HEK293 (cell line): Measurements from ENCODE around the gene FALEC.
A peak's percentile ranks its signal among the peaks of the same experiment; 100 is the strongest.

Experiments used
- ATF2 ChIP-seq: fragments of 450-650 bp; formaldehyde crosslinking; IDR thresholded peaks from 2 replicates; pipeline ENCODE4 v1.5.1; 2016; ENCODE audit warnings: missing biosample characterization, missing genetic modification characterization, low read depth
- HOXA7 ChIP-seq: sonication (generic); formaldehyde crosslinking; IDR thresholded peaks from 2 replicates; pipeline ENCODE4 v1.8.1; 2022; ENCODE audit warnings: missing genetic modification reagents, borderline replicate concordance
- KLF9 ChIP-seq: fragments of 450-650 bp; formaldehyde crosslinking; IDR thresholded peaks from 2 replicates; pipeline ENCODE4 v1.5.1; 2016; ENCODE audit warnings: missing biosample characterization, missing genetic modification characterization, low read depth
- MEIS1 ChIP-seq: sonication (generic); formaldehyde crosslinking; IDR thresholded peaks from 2 replicates; pipeline ENCODE4 v1.8.1; 2022; ENCODE audit warnings: missing genetic modification reagents, mild to moderate bottlenecking, borderline replicate concordance
- PATZ1 ChIP-seq: fragments of 450-650 bp; formaldehyde crosslinking; IDR thresholded peaks from 2 replicates; pipeline ENCODE4 v1.5.1; 2016; ENCODE audit warnings: missing biosample characterization, missing genetic modification characterization
- PBX3 ChIP-seq: sonication (generic); formaldehyde crosslinking; IDR thresholded peaks from 2 replicates; pipeline ENCODE4 v1.8.1; 2022; ENCODE audit warnings: mild to moderate bottlenecking, moderate library complexity, missing genetic modification reagents
- RBAK ChIP-seq: fragments of 450-650 bp; formaldehyde crosslinking; IDR thresholded peaks from 2 replicates; pipeline ENCODE4 v1.5.1; 2016; ENCODE audit warnings: missing biosample characterization, missing genetic modification characterization
- REPIN1 ChIP-seq: fragments of 450-650 bp; formaldehyde crosslinking; IDR thresholded peaks from 2 replicates; pipeline ENCODE4 v1.5.1; 2017; ENCODE audit warnings: missing biosample characterization, missing genetic modification characterization, low read depth
- SETDB1 ChIP-seq: IDR thresholded peaks from one replicate; pipeline ENCODE4 v1.6.1; 2017; ENCODE audit warnings: mild to moderate bottlenecking, low read length, moderate library complexity, mixed read lengths; ENCODE audit not compliant: insufficient read length
- ZBTB21 ChIP-seq: fragments of 450-650 bp; formaldehyde crosslinking; IDR thresholded peaks from 2 replicates; pipeline ENCODE4 v1.5.1; 2017; ENCODE audit warnings: missing biosample characterization, missing genetic modification characterization
- ZEB2 ChIP-seq: fragments of 450-650 bp; formaldehyde crosslinking; IDR thresholded peaks from 2 replicates; pipeline ENCODE4 v1.5.1; 2016; ENCODE audit warnings: missing biosample characterization, missing genetic modification characterization
- ZNF146 ChIP-seq: fragments of 450-650 bp; formaldehyde crosslinking; IDR thresholded peaks from 2 replicates; pipeline ENCODE4 v1.5.1; 2016; ENCODE audit warnings: missing biosample characterization, missing genetic modification characterization
- ZNF202 ChIP-seq: fragments of 450-650 bp; formaldehyde crosslinking; IDR thresholded peaks from 2 replicates; pipeline ENCODE4 v1.5.1; 2016; ENCODE audit warnings: missing biosample characterization, missing genetic modification characterization, borderline replicate concordance
- ZNF324 ChIP-seq: fragments of 450-650 bp; formaldehyde crosslinking; IDR thresholded peaks from 2 replicates; pipeline ENCODE4 v1.5.1; 2016; ENCODE audit warnings: missing biosample characterization, missing genetic modification characterization
- ZNF391 ChIP-seq: fragments of 450-650 bp; formaldehyde crosslinking; IDR thresholded peaks from 2 replicates; pipeline ENCODE4 v1.5.1; 2016; ENCODE audit warnings: low read depth, missing biosample characterization, missing genetic modification characterization, borderline replicate concordance
- ZNF423 ChIP-seq: fragments of 450-650 bp; formaldehyde crosslinking; IDR thresholded peaks from 2 replicates; pipeline ENCODE4 v1.5.1; 2016; ENCODE audit warnings: missing biosample characterization, missing genetic modification characterization
- ZNF510 ChIP-seq: fragments of 450-650 bp; formaldehyde crosslinking; IDR thresholded peaks from 2 replicates; pipeline ENCODE4 v1.5.1; 2018; ENCODE audit warnings: mild to moderate bottlenecking, missing genetic modification characterization, missing biosample characterization; ENCODE audit not compliant: insufficient replicate concordance
- ZNF548 ChIP-seq: fragments of 450-650 bp; formaldehyde crosslinking; IDR thresholded peaks from 2 replicates; pipeline ENCODE4 v1.5.1; 2016; ENCODE audit warnings: missing biosample characterization, missing genetic modification characterization
- ZNF558 ChIP-seq: fragments of 450-650 bp; formaldehyde crosslinking; IDR thresholded peaks from 2 replicates; pipeline ENCODE4 v1.5.1; 2016; ENCODE audit warnings: missing biosample characterization, missing genetic modification characterization
- ZNF560 ChIP-seq: fragments of 450-650 bp; formaldehyde crosslinking; IDR thresholded peaks from 2 replicates; pipeline ENCODE4 v1.5.1; 2017; ENCODE audit warnings: missing biosample characterization, missing genetic modification characterization, borderline replicate concordance
- ZNF585B ChIP-seq: fragments of 450-650 bp; formaldehyde crosslinking; IDR thresholded peaks from 2 replicates; pipeline ENCODE4 v1.5.1; 2016; ENCODE audit warnings: missing biosample characterization, missing genetic modification characterization
- ZNF596 ChIP-seq: fragments of 450-650 bp; IDR thresholded peaks from 2 replicates; pipeline ENCODE4 v1.5.0; 2018; ENCODE audit warnings: missing biosample characterization, mild to moderate bottlenecking, missing genetic modification characterization, moderate library complexity
- ZNF624 ChIP-seq: fragments of 450-650 bp; formaldehyde crosslinking; IDR thresholded peaks from 2 replicates; pipeline ENCODE4 v1.5.1; 2017; ENCODE audit warnings: missing biosample characterization, missing genetic modification characterization
- ZNF629 ChIP-seq: fragments of 450-650 bp; formaldehyde crosslinking; IDR thresholded peaks from 2 replicates; pipeline ENCODE4 v1.5.1; 2017; ENCODE audit warnings: missing biosample characterization, missing genetic modification characterization
- ZNF654 ChIP-seq: fragments of 450-650 bp; formaldehyde crosslinking; IDR thresholded peaks from 2 replicates; pipeline ENCODE4 v1.5.1; 2016; ENCODE audit warnings: low read depth, missing biosample characterization, missing genetic modification characterization
- ZNF664 ChIP-seq: fragments of 450-650 bp; formaldehyde crosslinking; IDR thresholded peaks from 2 replicates; pipeline ENCODE4 v1.5.1; 2016; ENCODE audit warnings: missing biosample characterization, missing genetic modification characterization
- ZNF670 ChIP-seq: fragments of 450-650 bp; formaldehyde crosslinking; IDR thresholded peaks from 2 replicates; pipeline ENCODE4 v1.5.1; 2016; ENCODE audit warnings: missing biosample characterization, missing genetic modification characterization, low read depth
- ZNF830 ChIP-seq: fragments of 450-650 bp; IDR thresholded peaks from 2 replicates; pipeline ENCODE4 v1.5.0; 2018; ENCODE audit warnings: missing biosample characterization, missing genetic modification characterization, low read depth, mild to moderate bottlenecking, moderate library complexity
- ZNF837 ChIP-seq: fragments of 450-650 bp; formaldehyde crosslinking; IDR thresholded peaks from 2 replicates; pipeline ENCODE4 v1.5.1; 2016; ENCODE audit warnings: missing biosample characterization, missing genetic modification characterization
- TF ChIP-seq, protein P1 (sequence below): IDR thresholded peaks from 2 replicates; pipeline ENCODE4 v1.6.1; 2011; ENCODE audit warnings: mild to moderate bottlenecking, low read depth, low read length, borderline replicate concordance
- TF ChIP-seq, protein P2 (sequence below): fragments of 450-650 bp; IDR thresholded peaks from 2 replicates; pipeline ENCODE4 v1.5.1; 2018; ENCODE audit warnings: missing biosample characterization, mild to moderate bottlenecking, missing genetic modification characterization
- TF ChIP-seq, protein P3 (sequence below): fragments of 450-650 bp; formaldehyde crosslinking; IDR thresholded peaks from 2 replicates; pipeline ENCODE4 v1.5.1; 2016; ENCODE audit warnings: missing biosample characterization, missing genetic modification characterization

Gene FALEC

GRCh38 chr1:150561254-150561973 is 45.9 kb downstream of the FALEC start (continued):
- TF ChIP-seq SETDB1 = no peak
- TF ChIP-seq RBAK (tag by site-specific recombination) = no peak
- peak; percentile 78; the same call in 1 of the 2 replicates for TF ChIP-seq ZNF391 (tag by site-specific recombination)
- TF ChIP-seq ZNF324 (tag by site-specific recombination) = no peak
- TF ChIP-seq ZNF596 (tag by site-specific recombination) = no peak
- TF ChIP-seq PATZ1 (tag by site-specific recombination) = no peak
- TF ChIP-seq ZNF664 (tag by site-specific recombination) = no peak
- TF ChIP-seq ZNF654 (tag by site-specific recombination) = no peak
- TF ChIP-seq ZNF624 = no peak
- peak; percentile 65 for TF ChIP-seq ZEB2 (tag by site-specific recombination)
- no peak for TF ChIP-seq HOXA7 (CRISPR knock-in tag)
- TF ChIP-seq ZNF830 (tag by site-specific recombination) = no peak
- TF ChIP-seq ZNF629 = peak; percentile 77; the same call in 1 of the 2 replicates
- no peak for TF ChIP-seq ZNF510 (tag by site-specific recombination)
- TF ChIP-seq ZNF585B (tag by site-specific recombination) = no peak
- TF ChIP-seq ZNF548 = no peak
- no peak for TF ChIP-seq ZNF423
- peak; percentile 85 for TF ChIP-seq ATF2 (tag by site-specific recombination)
- TF ChIP-seq, protein P1, sequence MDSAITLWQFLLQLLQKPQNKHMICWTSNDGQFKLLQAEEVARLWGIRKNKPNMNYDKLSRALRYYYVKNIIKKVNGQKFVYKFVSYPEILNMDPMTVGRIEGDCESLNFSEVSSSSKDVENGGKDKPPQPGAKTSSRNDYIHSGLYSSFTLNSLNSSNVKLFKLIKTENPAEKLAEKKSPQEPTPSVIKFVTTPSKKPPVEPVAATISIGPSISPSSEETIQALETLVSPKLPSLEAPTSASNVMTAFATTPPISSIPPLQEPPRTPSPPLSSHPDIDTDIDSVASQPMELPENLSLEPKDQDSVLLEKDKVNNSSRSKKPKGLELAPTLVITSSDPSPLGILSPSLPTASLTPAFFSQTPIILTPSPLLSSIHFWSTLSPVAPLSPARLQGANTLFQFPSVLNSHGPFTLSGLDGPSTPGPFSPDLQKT = no peak
- peak; percentile 33 for TF ChIP-seq KLF9
- TF ChIP-seq, protein P2, sequence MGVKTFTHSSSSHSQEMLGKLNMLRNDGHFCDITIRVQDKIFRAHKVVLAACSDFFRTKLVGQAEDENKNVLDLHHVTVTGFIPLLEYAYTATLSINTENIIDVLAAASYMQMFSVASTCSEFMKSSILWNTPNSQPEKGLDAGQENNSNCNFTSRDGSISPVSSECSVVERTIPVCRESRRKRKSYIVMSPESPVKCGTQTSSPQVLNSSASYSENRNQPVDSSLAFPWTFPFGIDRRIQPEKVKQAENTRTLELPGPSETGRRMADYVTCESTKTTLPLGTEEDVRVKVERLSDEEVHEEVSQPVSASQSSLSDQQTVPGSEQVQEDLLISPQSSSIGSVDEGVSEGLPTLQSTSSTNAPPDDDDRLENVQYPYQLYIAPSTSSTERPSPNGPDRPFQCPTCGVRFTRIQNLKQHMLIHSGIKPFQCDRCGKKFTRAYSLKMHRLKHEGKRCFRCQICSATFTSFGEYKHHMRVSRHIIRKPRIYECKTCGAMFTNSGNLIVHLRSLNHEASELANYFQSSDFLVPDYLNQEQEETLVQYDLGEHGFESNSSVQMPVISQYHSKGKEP (tag by site-specific recombination) = no peak
- no peak for TF ChIP-seq ZNF560 (tag by site-specific recombination)
- TF ChIP-seq, protein P3, sequence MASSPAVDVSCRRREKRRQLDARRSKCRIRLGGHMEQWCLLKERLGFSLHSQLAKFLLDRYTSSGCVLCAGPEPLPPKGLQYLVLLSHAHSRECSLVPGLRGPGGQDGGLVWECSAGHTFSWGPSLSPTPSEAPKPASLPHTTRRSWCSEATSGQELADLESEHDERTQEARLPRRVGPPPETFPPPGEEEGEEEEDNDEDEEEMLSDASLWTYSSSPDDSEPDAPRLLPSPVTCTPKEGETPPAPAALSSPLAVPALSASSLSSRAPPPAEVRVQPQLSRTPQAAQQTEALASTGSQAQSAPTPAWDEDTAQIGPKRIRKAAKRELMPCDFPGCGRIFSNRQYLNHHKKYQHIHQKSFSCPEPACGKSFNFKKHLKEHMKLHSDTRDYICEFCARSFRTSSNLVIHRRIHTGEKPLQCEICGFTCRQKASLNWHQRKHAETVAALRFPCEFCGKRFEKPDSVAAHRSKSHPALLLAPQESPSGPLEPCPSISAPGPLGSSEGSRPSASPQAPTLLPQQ = no peak
- TF ChIP-seq ZNF558 = no peak; the same call in 1 of the 2 replicates
- no peak for TF ChIP-seq REPIN1 (tag by site-specific recombination)
- no peak for TF ChIP-seq ZNF837 (tag by site-specific recombination)
- no peak; the same call in 1 of the 2 replicates for TF ChIP-seq ZBTB21 (tag by site-specific recombination)
- no peak for TF ChIP-seq ZNF670 (tag by site-specific recombination)
- 0 out of 2 replicates have a peak, but pooled peaks have one; percentile 38 for TF ChIP-seq PBX3 (CRISPR knock-in tag)
- no peak for TF ChIP-seq ZNF202
- no peak for TF ChIP-seq MEIS1 (CRISPR knock-in tag)
- no peak for TF ChIP-seq ZNF146
